NCI-H446 treated with DMSO at 0.1 percent for 48 hours (cell line): ENCODE measurements around the gene UGT3A1.
"Not testable (repeated sequence)": the region's sequence is repeated elsewhere in the genome, so short reads cannot be mapped to it uniquely, and the experiment has no call there.

Experiments used
- DNase-seq: peaks from one replicate; lab custom pipeline; 2025; lab: John Stamatoyannopoulos, UW

UGT3A1 gene, protein sequence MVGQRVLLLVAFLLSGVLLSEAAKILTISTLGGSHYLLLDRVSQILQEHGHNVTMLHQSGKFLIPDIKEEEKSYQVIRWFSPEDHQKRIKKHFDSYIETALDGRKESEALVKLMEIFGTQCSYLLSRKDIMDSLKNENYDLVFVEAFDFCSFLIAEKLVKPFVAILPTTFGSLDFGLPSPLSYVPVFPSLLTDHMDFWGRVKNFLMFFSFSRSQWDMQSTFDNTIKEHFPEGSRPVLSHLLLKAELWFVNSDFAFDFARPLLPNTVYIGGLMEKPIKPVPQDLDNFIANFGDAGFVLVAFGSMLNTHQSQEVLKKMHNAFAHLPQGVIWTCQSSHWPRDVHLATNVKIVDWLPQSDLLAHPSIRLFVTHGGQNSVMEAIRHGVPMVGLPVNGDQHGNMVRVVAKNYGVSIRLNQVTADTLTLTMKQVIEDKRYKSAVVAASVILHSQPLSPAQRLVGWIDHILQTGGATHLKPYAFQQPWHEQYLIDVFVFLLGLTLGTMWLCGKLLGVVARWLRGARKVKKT

GRCh38 chr5:35990941-35991611 lies at the start of gene UGT3A1:
UGT3A1 (minus strand) TSS chr5:35991390; CDS start chr5:35991240, 150 bp downstream.
- no peak for DNase-seq

DNA sequence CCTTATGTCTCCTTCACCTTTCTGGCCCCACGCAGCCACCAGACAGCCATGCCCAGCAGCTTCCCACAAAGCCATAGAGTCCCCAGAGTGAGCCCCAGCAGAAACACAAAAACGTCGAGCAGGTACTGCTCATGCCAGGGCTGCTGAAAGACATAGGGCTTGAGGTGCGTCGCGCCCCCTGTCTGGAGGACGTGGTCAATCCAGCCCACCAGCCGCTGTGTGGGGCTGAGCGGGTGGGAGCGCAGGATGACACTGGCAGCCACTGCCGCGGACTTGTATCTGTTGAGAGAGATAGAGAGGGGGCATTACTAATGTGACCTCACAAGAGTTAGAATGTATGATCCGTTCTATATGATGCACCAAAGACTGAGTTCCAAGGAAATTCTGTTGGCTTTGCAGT lies 44.5 kb upstream of the UGT3A1 start:
- no peak for DNase-seq

DNA sequence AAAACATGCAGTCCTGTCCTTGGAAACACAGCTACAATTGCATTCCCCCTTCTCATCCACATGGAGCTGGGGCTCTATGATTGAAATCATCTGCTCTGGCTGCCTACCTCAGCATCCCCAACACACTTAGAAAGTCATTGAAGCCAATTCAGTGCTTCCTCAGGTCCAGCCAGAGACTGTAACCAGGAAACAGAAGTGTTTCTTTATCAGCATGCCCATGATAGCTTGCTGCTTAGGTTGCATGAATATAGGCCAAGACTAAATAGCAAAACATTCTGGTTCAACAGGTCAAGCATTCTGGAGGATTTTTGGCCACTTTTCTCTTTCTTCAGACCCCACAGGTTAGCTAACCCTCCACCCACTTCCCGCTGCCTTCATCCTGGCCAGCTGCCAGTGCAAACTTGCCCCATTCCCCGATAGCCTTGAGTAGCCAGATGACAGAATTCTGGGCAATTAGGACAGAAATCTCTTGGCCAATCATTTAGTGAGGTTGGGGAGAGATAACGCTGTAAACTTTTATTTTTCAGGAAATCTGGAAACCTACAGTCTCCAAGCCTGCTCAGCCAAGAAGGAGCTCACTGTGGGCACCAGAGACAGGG lies 43.4 kb upstream of the UGT3A1 start:
- not testable (repeated sequence) for DNase-seq

GRCh38 chr5:36033486-36033885 lies 42.3 kb upstream of the UGT3A1 start:
- no peak for DNase-seq

DNA sequence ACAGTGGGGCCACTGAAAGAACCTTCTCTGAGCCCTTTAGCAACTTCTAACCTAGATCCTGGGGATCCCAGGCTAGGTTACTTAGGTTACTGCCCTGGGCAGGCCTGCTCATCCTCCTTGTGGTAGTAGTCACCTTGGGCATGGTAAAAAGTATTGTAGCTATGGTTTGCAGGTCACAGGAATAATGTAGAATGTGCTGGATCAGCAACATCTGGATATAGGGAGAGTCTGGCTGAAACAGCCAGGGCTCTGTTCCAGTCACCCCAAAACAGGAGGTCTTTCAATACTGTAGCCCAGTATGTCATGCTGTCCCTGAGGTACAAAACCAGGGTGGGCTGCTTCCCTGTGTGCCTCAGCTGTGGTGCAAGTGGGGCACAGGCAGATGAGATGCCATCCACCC lies 41.9 kb upstream of the UGT3A1 start:
- DNase-seq = no peak

GRCh38 chr5:36031223-36031622 lies 40.0 kb upstream of the UGT3A1 start:
- no peak for DNase-seq

DNA sequence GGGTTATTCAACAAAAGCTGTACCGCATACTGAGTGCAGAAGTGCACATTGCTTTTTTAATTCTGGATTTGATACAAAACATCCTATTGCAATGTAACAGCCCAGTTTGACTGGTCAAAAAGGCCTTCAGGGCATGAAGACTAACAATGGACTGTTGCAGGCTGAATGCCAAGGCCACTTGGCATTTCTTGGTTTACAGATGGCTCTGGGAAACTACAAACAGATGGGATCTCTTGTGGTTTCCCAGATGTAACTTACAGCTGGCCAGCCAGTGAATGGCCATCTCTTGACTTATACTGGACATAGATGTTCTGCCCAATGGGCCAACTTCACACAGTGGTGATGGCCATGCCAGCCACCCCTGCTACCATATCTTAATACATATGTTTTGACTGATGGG lies 38.7 kb upstream of the UGT3A1 start:
- no peak for DNase-seq

GRCh38 chr5:36028816-36029465 lies 37.8 kb upstream of the UGT3A1 start:
- no peak for DNase-seq

- no peak for DNase-seq
Measured at GRCh38 chr5:36027711-36028110, 36.5 kb upstream of the UGT3A1 start.

DNA sequence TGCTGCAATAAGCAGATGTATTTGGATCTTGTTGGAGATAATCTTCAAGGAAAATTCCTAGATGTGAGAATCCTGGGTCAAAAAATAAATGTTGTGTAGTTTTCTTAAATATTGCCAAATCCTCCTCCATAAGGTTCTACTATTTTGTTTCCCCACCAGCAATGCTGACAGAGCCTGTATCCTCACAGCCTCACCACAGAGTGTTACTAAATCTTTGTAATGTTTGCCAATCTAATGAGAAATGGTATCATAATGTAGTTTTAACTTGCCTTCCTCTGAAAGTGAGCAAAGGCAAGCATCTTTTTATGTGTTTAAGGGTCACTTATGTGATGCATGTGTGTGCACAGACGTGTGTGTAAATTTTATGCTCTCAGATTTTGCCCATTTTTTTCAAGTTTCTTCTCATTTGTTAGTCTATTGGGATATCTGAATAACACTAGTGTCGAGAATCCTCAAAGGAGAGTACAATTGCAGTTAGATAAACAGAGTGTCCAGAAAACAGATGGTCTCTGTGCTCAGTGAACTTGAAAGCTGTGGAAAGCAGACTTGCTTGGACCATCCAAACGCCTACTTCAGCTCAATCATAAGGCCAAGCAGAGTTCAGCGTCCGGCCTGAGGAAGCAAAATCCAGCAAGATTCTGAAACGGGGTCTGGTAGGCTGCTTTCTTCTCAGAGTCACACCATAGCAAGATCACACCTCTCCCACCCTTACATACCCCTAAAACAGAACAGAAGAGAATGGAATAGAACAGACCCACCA lies 35.7 kb upstream of the UGT3A1 start:
- no peak for DNase-seq

GRCh38 chr5:36022246-36022645 lies 31.1 kb upstream of the UGT3A1 start:
- not testable (repeated sequence) for DNase-seq

DNA sequence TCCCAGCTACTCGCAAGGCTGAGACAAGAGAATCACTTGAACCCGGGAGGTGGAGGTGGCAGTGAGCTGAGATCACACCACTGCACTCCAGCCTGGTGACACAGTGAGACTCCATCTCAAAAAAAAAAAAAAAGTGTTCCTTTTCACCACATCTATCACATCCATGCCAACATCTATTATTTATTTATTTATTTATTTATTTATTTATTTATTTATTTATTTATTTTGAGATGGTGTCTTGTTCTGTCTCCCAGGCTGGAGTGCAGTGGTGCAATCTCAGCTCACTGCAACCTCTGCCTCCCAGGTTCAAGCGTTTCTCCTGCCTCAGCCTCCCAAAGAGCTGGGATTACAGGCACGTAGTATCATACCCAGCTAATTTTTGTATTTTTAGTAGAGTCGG lies 28.4 kb upstream of the UGT3A1 start:
- DNase-seq = not testable (repeated sequence)

DNA sequence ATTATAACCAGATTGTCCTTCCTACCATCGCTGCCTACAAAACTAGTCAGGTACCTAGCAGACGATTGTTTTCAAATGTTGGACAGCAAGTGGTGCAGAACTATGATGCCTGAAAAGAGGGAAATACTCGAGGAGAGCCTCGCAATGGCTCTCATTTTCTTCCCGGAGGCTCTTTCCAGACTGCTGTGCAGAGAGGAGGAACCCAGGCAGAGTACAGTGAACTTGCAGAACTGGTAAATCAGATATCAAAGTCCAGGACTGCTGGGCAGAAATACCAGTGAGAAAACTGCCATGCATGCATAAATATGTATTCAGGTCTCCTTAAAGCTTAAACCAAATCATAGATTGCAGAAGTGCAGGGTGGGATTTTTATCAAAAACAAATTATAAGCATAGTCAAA lies 26.4 kb upstream of the UGT3A1 start:
- no peak for DNase-seq

- no peak for DNase-seq
Measured at GRCh38 chr5:36017004-36017403, 25.8 kb upstream of the UGT3A1 start.

DNA sequence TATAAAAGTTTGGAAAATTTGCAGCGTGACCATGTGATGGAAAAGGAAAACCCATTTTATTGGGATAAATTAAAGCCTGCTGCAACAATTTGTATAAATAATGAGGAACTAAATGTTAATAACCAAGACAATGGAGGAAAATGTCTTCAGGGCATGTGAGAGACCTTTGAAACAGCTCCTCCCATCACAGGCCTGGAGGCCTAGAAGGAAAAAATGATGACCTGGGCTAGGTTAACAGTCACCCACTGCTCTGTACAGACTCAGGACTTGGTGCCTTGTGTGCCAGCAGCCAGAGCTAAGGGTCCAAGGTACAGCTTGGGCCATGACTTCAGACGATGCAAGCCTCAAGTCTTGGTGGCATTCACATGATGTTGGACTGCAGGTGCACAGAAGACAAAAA lies 22.0 kb upstream of the UGT3A1 start:
- no peak for DNase-seq

GRCh38 chr5:36009698-36010097 lies 18.5 kb upstream of the UGT3A1 start:
- no peak for DNase-seq

DNA sequence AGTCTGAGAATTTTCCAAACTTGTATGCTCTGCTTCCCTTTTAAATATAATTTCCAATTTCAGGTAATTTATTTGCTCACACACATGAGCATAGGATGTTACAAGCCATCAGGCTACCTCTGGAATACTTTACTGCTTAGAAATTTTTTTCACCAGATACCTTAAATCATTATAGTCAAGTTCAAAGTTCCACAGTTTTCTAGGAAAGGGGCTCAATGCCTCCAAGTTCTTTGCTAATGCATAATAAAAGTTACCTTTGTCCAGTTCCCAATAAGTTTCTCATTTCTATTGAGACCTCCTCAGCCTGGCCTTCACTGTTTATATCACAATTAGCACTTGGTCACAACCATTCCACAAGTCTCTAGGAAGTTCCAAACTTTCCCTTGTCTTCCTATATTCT lies 16.2 kb upstream of the UGT3A1 start:
- DNase-seq = no peak

GRCh38 chr5:36006163-36006562 lies 15.0 kb upstream of the UGT3A1 start:
- DNase-seq = no peak

DNA sequence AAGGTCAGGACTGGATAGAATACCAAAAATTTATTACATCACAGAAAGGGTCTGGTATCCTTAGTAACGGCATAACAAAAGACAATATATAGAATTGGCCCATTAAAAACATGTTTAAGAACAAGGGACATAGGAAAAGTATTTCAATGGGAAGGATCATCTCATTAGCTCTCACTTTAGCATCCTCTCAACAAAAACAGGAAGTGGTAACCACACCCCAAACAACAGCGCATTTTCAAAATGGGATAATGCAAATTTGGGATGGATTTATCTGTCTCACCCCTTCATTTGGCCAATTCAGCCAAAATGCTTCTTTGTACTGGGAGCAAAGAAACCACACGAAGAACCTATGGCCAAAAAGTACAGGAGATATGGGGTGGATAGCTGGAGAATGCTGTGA lies 9.8 kb upstream of the UGT3A1 start:
- DNase-seq = no peak

GRCh38 chr5:35999547-35999946 lies 8.4 kb upstream of the UGT3A1 start:
- no peak for DNase-seq

DNA sequence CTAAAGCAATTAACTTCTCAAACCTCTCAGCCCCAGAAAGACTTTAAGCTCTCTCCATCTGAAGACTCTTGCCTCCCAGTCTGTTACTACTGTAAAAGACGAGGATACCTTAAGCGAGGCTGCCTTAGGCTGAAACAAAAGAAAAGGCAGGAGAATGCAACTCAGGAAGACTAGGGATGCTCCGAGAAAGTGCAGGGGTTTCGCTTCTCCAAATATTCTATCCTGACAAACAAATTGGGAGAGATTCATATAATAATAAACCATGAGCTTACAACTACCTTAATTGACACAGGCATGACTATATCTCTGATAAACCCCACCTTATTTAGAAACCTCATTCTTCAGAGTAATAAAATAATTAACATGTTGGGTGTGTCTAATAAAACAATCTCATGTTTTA lies 4.9 kb upstream of the UGT3A1 start:
- DNase-seq = no peak

GRCh38 chr5:35990520-35990919 lies 670 bp downstream of the UGT3A1 start:
- no peak for DNase-seq
